Activated naive CD4-positive, alpha-beta T cell treated with anti-CD3 and anti-CD28 coated beads, Interleukin-2, amount 50 U/mL, for 16 hours (primary cell): ENCODE measurements around the gene TIPIN.

Experiments
- DNase-seq: peaks from one replicate; pipeline ENCODE4 v3.0.0-alpha.2; 2020

TIPIN gene

DNA sequence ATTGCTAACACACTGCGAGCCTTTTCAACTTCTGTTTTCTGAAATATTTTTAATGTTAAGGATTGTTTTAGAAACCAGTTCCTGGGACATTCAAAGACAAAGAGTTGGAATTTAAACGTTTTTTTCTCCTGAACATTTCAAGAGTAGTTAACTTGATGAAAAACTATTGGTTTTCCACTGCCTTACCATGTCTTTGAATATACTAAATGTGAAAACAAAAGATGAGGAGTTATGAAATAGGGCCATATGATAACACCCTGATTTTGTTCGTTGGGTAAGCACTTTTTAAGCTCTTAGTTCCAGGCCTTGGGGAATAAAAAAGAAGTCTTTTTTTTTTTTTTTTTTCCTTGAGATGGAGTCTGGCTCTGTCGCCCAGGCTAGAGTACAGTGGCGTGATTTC is 60.3 kb downstream of the TIPIN start:
- DNase-seq: no peak

DNA sequence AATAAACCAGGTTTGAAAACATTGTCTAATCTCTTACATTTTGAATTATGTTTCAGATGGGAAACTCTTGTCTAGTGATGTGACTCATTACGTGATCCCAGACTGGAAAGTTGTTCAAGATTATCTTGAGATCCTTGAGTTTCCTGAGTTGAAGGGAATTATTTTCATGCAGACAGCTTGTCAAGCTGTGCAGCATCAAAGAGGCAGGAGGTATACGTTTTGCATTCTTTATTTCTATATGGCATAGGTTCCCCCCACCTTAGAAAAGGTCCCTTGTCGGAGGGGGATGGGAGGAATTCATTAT is 61.6 kb downstream of the TIPIN start:
- DNase-seq: no peak

DNA sequence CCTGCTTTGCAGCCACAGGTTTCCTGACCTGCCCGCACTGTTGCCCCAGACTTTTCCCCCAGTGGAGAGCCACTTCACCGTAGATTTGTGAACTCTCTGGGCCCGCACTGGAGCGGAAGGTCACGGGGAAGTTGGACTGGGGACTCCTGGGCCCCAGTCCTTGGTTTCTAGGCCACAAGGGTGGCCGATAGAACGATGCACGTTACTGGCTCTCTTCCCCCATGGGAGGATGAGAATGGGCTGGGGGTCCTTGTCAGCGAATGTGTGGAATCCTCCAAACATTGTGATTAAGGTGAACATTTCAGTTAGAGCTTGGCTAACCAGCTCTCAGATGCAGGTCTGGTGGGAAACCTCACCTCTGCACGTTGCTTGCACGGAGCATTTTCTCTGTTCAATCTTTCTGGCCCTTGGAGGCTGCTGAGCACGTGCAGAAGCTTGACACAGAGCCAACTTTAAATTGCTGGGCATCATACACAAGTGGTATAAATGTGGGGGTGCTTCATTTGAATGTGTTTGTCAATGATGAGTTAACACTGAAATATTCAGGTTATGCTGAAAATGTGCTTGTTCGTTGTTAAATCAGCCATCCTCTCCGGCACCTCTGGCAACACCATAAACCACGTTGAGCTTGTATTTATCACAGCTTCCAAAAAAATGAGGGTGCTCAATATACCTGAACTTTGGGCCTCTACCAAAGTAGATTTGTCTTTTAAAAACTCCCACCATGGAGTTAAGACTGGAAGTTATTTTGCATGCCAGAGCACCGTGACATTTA is 62.1 kb downstream of the TIPIN start:
- no peak for DNase-seq

DNA sequence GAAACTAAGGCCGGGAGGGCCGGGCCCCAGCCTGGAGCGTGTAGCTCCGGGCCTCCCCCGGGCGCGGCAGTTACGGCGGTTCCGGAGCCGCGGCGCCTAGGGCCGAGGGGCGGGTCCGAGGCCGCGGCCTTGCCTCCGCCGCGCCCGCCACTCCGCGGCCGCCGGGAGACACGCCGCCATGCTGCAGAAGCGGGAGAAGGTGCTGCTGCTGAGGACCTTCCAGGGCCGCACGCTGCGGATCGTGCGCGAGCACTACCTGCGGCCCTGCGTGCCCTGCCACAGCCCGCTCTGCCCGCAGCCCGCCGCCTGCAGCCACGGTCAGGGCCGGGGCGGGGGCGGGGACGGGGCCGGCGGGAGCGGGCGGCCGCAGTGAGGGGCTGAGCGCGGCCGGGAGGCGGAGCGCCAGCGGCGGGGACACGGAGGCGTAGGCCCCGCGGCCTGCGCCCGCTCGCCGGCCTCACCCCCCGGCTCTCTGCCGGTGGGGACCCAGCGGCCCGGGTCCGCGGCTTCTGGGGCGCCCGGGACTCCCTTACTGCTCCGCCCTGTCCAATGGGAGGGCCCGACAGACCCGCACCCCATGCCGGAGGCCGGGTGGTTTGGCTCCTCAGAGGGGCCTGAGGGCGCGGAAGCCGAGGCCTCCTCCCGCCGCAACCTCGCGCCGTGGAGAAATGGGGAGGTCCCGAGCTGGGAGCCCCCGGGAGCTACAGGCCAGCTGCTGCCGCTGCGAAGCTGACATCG is 62.9 kb downstream of the TIPIN start, which contains the start of gene DIS3L:
DIS3L (plus strand) TSS at position 150 of the 738 bp plus-strand sequence; CDS start at position 179, 29 bp downstream.
- peak; percentile 69 for DNase-seq

DNA sequence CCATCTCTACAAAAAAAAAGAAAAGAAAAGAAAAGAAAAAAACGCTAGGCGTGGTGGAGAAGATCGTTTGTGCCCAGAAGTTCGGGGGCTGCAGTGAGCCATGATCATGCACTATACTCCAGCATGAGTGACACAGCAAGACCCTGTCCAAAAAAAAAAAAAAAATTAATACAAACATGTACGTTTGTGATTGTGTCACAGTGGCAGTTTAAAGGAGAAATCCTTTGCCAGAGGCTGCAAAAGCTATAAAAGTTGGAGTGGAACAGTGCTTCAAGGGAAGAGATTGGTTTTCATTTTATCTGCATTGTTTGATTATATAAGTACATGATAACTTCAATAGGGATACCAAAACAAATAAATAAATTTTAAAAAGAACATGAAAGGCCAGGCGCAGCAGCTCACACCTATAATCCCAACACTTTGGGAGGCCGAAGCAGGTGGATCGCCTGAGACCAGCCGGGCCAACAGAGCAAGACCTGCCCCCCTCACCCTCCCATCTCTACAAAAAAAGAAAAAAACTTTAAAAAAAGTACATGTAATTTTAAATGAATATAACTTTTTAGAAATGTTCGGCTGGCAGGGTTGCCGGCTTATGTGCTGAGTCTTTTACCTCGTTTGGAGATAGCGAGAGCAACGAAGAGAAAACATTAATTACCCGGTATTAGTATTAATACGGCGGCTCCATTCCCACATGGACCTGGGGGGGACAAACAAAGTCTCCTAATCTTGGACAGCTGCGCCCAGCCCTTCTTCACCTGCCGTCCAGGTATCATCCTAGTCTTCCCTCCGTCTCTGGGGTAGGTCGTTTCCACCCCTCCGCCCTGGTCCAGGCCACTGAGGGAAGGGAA is 63.7 kb downstream of the TIPIN start:
- DNase-seq: no peak

DNA sequence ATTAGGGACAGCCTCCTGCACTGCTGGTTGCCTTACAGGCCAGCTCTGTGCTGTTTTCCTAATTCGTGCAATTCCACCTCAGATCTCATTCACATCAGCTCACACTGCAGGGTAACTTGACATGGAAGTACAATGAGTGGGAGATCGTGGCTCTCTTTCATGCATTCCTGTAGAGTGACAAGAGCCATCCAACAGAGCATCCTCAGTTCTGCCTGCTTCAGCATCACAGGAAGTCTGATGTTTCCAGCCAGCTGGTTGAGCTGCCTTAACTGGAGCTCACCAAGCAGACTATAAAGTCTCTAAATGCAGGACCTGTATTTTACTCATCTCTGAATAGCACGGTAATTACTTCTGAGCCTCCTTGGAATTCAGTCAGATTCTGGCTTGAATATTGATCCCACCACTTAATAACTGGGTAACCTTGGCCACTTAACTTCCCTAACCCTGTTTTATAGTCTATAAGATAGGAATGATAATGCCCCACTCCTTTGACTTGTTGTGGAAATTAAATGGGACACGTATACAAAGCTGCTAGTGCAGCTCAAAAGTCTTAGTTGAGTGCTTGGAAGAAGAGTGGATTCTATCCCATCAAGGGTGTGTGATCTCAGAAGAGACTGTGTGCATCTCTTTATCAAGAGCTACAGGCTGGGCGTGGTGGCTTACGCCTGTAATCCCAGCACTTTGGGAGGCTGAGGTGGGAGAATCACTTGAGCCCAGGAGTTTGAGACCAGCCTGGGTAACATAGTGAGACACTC is 64.5 kb downstream of the TIPIN start:
- no peak for DNase-seq

DNA sequence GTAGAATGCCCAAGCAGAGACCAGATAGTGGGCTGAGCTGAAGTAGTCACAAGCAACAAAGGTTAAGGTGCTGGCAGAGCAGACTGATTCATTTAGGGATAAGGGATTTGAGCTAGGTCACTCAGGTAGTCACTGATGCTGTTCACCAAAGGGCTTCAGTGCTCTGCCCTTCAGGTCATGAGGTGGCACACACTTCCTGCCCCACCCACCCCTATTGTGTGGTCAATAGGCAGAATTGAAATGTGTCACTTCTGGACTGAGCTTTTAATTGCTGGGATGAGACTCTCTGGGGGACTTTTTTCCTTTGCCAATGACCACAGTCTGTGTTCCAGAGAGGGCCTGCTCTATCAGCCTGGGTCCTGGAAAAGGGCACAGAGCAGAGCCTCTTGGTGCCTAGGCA is 66.0 kb downstream of the TIPIN start:
- DNase-seq: no peak

DNA sequence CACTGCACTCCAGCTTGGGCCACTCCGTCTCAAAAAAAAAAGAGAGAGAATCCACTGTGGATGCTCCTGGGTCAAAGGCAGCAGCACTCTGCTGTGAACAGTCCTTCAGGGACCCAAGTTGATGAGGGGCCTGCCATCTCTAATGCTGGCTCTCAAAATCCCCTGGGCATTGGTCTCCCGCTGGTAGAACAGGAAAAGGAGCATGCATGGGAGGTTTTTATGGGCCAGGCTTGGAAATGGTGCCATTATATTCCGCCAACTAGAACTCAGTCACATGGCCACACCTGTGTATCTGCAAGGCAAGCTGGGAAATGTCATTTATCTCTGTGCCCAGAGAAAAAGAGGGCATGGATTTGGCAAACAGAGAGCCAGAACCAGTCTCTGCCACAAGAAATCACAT is 66.5 kb downstream of the TIPIN start:
- no peak for DNase-seq

DNA sequence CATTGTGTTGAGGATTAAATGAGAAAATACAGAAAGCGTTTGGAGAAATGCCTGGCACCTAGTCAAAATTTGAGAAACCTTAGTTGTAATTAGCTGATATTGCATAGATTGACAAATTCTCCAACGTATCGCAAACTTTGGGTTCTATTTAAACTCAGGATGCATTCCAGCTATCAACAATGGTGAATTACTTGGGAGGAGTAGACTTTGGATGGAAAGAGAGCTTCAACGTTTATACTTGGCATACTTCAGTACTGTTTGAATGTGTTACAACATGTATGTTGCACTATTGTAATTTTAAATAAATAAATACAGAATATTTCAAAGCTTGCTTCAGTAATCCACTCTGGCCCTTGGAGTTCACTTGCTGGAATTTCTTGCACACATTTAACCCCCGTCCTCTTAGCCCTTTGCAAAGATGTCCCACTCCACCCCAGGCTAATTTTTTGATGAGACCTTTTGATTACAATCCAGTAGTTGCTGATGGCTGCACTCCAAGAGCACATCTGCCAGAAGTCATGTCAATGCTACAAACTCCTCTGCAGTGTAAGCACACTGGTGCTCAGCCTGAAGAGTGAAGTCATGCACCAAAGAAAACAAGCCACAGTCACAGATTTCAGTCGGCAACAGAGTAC is 67.8 kb downstream of the TIPIN start:
- no peak for DNase-seq

DNA sequence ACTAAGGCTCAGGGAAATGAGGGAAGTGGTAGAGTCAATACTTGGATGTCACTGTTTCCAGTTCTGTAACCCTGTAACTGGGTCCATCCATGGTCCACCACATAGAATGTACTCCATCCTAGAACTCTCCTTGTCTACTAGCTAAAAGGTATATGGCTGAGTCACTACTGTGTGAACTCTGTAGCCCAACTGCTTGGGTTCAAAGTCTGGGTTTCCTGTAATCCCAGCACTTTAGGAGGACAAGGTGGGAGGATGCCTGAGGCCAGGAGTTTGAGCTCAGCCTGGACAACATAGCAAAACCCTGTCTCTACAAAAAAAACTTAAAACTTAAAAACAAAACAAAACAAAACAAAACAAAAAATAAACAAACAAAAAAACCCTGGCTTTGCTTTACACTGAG is 68.4 kb downstream of the TIPIN start:
- DNase-seq: no peak

DNA sequence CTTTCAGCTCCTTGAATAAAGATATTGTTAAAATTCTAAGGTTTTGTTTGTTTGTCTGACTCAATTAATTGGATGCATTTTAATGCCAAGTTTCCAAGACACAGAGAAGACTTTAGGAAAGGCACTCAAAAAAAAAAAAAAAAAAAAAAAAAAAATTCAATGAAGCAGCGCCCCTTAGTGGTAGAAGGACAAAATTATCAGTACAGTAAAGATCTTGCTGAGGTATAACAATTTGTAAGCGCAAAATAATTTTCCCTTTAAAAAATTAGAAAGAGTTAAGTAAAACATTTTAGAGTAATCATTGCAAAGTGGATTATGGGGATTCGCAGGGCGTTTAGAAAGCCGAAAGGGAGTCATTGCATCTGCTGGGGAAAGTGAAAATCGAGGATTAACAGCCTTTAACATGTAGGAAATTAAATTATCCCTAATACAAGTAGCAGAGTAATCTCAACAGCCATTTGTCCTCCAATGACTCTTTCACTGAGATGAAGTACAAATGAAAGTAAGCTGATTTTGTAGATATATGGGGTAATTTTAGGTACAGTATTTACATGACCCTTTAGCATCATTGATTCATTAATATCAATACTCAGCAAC is 68.9 kb downstream of the TIPIN start:
- no peak for DNase-seq
